Frontal cortex (tissue), 4 donors: ENCODE data around the gene TMEM80. TPM values are rescaled to one million over a fixed set of nuclear protein-coding genes. Genes with fewer than 3 reads are reported as not detected.
"Not testable (repeated sequence)": the region's sequence is repeated elsewhere in the genome, so short reads cannot be mapped to it uniquely, and the experiment has no call there.

Source experiments
- DNase-seq, 2 donors: peaks; one replicate each; pipeline ENCODE4 v3.0.0; 2012; ENCODE audit warnings: low spot score in 2 of 2
- FAIRE-seq: peaks from 2 replicates; lab custom pipeline; 2012; peaks lifted over from hg19 to GRCh38; lab: Jason Lieb, UNC
- total RNA-seq: library from RNA; depleted of rRNA; stranded (reverse); fragments of >200 nt; gene quantifications from one replicate; pipeline ENCODE4 v1.2.3, GENCODE V29; 2014
- donor health status: control.
- donor health status: control.
- donor health status: control.

Gene TMEM80
- total RNA-seq, 1 donor from 2014 or later, result 11.8 TPM

DNA sequence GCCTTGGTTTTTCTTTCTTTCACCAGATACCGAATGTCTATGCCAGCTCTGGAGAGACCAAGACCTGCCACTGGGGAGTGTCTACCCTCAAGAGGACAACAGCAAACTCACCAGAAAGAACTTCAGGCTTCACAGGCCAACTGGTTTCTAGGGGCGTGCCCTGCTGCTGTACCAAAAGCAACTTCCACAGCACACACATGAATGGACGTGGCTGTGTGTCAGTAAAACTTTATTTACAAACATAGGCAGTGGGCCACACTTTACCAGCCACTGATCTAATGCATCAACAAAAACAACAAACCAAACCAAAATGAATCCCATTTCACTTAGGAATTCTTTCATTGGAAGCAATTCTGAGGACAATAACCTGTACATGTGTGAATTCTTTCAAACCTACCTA lies 17.3 kb upstream of the TMEM80 start:
- DNase-seq (no peak), FAIRE-seq (no peak)

DNA sequence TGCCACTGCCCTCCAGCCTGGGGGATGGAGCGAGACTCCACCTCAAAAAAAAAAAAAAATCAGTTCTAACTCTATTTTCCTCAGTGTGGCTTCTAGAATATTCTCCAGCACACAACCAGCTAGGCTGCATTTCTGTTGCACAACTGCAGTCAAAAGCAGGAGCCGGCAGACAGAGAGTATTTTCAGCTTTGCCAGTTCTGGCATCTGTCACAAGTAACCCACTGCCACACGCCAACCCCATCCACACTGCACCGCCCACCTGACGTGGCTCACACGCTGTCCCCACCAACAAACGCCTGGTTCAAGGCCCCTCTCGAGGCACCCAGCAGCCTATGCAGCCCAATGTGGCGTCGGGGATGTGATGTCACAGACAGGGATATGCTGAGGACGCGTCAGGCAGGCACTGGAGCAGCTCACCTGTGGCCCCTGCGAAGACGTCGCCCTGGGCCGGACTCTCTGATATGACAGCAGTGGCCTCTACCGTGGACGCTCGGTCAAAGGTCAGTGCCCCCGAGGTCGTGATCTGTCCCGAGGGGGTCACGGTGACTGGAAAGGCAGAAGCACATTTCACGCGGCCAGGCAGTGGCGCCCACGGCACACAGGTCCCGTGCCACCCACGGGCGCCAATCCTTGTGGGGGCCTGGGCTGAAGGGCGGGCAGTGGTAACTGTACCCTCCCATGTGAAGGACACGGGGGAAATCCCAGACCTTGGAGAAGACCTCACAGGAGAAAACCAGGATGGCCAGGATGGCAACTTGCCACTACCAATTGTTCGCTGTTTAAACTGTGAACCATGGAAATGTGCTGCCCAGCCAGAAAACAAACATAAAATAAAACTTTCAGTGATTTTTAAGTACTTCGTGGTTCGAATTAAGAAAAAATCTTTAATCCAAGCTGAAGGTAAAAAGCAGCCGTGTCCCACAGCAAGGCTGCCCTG lies 16.1 kb upstream of the TMEM80 start:
- FAIRE-seq, result no peak
- DNase-seq, result no peak

DNA sequence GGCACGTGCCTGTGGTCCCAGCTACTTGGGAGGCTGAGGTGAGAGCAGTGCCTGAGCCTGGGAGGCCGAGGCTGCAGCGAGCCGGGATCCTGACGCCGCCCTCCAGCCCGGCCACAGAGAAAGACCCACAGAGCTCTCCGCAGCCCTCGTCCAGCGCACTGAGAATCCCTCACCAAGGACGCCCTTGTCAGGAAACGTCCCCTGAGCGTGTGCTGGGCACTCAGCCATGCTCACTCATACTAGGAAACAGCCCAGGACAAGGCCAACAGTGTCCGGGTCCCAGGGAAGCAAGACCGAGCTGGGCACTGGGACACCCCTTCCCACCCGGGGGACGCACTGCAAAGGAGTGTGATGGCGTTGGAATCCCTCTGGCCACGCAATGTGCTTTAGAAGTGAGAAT lies 15.1 kb upstream of the TMEM80 start:
- FAIRE-seq (no peak), DNase-seq (no peak)

DNA sequence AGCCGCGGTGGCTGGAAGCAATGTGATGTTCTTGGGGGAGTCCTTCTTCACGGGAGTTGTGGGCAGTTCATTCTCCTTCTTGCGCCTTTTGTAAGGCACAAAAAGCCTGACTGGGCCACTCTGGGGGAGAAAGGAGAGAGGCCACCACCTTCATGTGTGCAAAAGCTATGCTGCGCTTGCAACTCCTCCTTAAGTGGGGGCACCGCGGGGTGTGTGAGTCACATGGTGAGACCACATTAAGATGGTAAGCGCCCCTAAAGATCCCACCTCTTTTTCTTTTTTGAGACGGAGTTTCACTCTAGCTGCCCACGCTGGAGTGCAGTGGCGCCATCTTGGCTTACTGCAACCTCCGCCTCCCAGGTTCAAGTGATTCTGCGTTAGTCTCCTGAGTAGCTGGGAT lies 14.6 kb upstream of the TMEM80 start:
- DNase-seq (no peak), FAIRE-seq (no peak)

DNA sequence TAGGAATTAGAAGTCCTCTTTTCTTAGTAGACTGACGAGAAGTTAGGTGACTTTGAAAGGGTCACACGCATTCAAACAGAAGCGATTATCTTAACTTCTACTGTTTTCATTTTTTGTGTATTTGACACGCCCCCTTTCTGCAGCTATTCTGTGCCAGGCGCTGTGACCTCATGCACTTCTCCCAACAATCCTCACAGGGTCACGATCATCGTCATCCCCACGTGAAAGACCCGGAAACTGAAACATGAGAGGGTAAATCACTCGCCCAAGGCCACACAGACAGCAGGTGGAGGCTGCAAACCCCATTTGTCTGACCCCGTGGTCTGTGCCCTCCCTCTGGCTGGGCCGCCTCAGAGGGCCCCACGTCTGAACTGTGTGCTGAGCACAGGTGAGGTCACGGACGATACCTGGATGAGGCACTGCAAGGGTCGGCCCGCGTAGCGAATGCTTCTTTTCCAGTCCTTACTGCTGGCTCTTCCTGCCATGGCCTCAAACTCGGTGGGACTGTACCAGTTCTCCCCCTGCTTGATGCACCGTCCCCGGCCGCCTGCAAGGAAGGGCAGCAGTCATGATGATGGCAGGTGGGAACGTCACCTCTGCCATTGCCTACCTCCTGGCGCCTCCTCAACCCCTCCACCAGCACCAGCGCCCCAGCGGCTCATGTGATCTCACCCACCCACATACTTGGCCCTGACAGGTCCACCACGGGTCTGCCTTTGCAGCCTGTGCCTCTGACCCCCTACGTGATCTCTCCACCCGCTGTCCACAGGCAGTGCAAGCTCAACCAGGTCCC lies 9.0 kb upstream of the TMEM80 start:
- DNase-seq, result no peak
- FAIRE-seq, result no peak

DNA sequence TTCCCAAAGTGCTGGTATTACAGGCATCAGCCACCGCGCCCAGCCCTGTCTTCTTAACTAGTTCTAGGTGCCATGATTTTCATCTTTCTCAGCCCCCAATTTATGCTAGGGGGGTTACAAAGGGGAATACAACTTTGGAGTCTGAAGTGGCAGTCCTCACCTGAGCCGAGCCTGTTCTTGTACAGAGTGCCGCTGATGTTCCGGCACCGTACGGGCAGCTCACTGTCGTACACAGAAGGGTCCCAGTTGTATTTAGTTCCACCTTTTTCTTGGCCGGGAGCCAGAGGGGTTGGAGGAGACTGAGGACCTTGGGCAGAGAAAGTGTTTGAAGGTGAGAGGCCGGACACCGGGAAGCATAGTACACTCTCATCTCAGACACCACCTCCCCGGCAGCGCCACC lies 7.9 kb upstream of the TMEM80 start:
- FAIRE-seq (no peak), DNase-seq (no peak)

GRCh38 chr11:688681-689080 lies 6.9 kb upstream of the TMEM80 start:
- FAIRE-seq, result no peak
- no peak for DNase-seq

GRCh38 chr11:689625-690024 lies 6.0 kb upstream of the TMEM80 start:
- DNase-seq (no peak), FAIRE-seq (no peak)

- not testable (repeated sequence) for DNase-seq, FAIRE-seq
Measured at GRCh38 chr11:690244-690643, 5.4 kb upstream of the TMEM80 start.

GRCh38 chr11:690738-691633 lies 4.6 kb upstream of the TMEM80 start:
- FAIRE-seq, result no peak

GRCh38 chr11:691710-692590 lies 3.7 kb upstream of the TMEM80 start:
- no peak for DNase-seq
- no peak for FAIRE-seq

More at GRCh38 chr11:690738-691633, 4.6 kb upstream of the TMEM80 start:
- DNase-seq, result no peak

- no peak for FAIRE-seq
- DNase-seq, result no peak
Measured at GRCh38 chr11:692824-693414, 2.7 kb upstream of the TMEM80 start.

- DNase-seq (no peak), FAIRE-seq (no peak)
Measured at GRCh38 chr11:693415-693831, 2.2 kb upstream of the TMEM80 start.

- no peak for DNase-seq
- no peak for FAIRE-seq
Measured at GRCh38 chr11:693887-694562, 1.6 kb upstream of the TMEM80 start.

DNA sequence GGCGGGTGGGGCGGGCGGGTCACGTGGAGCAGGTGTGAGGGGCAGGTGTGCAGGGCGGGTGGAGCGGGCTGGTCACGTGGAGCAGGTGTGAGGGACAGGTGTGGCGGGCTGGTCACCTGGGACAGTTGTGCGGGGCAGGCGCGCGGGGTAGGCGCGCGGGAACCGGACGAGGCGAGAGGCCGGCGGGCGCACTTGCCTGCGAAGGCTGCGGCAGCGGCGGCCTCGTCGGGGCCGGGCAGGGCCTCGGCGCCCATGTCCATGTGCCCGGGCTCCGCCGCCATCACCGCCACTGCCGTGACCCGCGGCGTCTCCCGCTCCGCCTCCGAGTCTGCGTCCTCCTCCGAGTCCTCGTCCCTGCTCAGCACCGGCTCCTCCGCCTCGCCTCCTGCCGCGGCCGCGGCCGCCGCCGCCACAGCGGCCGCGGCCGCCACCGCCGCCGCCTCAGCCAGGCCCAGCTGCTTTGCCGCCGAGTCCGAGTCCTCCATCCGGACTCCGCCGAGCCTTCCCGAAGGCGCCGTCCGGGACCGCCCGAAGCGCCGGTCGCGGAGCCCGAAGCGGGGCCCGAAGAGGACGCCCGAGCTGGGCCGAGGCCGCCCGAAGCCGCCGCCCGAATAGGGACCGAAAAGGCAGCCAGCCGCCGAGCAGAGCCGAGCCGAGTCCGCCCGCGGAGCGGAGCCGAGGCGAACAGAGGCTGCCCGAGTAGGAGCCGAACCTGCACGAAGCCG lies 891 bp upstream of the TMEM80 start, which contains the start of gene DEAF1:
Gene DEAF1 (minus strand): TSS at position 660 of the 725 bp plus-strand sequence. CDS start 175 bp downstream, at position 485.
- DNase-seq (peak; percentile 89 to 93), FAIRE-seq (peak; percentile 61)

- FAIRE-seq (no peak), DNase-seq (no peak)
Measured at GRCh38 chr11:695288-695537, 403 bp upstream of the TMEM80 start.

DNA sequence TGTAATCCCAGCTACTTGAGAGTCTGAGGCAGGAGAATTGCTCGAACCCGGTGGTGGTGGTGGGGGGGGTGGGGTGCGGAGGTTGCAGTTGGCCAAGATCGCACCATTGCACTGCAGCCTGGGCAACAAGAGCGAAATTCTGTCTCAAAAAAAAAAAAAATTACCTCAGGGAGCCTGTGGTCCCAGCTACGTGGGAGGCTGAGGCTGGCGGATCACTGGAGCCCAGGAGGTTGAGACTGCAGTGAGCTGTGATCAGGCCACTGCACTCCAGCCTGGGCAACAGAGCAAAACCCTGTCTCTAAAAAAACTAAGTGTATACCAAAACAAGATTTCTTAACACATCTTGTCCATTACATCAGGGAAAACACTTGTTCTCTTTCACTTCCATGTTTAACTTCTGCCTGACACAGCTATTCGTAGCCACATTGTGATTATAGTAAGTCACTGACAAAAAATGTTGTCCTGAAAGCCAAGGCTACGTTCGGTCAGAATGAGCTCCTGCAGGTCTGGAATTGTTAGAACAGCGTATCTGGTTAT lies 1.4 kb downstream of the TMEM80 start:
- DNase-seq (no peak), FAIRE-seq (no peak)
